ENCODE results near the gene SUN5.
"Not testable (repeated sequence)": the region's sequence is repeated elsewhere in the genome, so short reads cannot be mapped to it uniquely, and the experiment has no call there.

Gene SUN5

GRCh38 chr20:32960849-32961731, 43.1 kb downstream of the SUN5 start:
- DNase-seq, result no peak

DNA sequence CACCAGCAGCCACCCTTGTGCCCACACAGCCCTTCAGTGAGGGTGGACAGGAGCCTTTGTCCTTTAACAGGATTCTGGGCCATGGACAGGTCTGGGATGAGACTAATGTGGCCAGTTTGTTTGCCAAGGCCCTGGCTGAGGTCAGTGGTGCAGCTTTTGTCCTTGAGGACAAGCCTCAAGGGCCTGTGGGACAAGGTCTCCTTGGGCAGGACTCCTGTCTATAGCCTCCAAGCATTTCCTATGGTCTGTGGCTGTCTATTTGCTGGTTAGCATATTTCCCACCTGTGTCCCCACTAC, 44.1 kb downstream of the SUN5 start:
- DNase-seq, result no peak

DNA sequence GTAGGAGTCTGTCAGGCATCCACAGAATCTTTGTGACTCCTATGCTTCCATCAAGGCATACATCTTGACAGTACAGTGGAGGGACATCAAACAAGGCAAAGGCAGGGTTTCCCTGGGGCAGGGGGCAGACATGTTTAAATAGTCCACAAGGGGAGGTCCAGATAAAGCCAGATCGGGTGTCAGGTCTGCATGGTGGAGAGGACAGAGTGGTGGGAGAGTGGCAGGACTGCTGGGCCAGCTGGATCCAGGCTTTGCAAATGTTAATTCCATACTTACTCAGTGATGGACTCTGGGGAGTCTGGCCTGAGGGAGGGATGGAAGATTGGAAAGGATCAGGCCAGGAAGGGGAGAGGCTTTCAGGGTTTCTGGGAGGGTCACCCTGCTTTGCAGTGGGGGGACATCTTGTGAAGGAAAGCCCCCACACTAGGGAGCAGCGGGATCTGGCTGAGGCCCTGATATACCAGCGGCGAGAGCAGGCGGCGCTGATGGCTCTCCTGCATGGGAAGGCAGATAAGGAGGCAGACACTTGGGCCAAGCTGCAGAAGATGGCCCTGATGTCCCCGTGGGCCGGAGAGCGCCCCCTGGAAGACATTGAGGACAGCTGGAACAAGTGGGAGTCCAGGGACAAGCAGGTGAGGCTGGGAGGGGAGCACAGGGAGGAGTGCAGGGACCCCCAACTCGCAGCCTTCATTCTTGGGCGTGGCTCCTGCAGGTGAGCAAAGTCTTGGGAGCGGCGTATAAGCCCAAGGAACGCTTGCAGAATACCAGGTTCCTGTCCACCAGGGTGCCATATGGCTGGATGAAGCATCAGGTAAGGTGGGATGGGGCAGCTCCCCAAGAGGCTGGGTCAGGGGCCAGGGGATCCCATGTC, 44.6 kb downstream of the SUN5 start:
- no peak for DNase-seq

- DNase-seq, result no peak
Measured at GRCh38 chr20:32958574-32958973, 45.7 kb downstream of the SUN5 start.

- no peak for DNase-seq
Measured at GRCh38 chr20:32957459-32957858, 46.8 kb downstream of the SUN5 start.

DNA sequence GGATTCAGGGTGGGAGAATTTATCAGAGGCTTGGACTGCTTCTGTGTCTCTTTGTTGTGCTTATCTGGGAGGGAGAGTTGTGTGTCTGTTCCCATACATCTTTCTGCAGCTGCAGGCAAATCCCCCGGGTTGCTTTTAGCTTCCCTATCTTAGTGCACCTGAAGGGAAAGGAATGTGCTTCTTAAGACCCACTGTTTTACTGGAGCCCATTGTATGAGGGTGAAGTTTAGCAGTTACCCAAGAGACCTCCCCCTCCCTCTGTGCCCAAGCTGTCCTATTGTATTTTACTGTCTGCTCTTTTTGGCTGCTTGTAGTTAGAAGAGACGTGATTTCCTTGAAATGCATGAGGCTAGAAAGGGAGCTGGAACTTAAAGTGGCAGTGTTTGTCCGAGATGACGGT, 53.7 kb downstream of the SUN5 start:
- not testable (repeated sequence) for DNase-seq

DNA sequence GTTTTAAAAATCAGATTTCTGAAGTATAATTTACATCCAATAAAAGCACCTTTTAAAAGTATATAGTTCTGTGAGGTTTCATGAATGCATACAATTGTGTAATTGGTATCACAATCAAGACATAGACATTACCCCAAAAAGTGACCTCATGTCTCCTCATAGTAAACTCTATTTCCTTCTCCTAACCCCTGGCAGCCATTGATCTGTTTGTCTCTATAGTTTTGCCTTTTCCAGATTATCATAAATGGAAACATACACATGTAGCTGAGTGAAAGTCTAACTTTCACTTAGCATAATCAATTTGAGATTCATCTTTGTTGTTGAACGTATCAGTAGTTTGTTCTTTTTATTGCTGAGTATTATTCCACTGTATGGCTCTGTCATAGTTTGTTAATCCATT, 57.6 kb downstream of the SUN5 start:
- no peak for DNase-seq

- DNase-seq, result no peak
Measured at GRCh38 chr20:32945710-32946221, 58.5 kb downstream of the SUN5 start.

- no peak for DNase-seq
Measured at GRCh38 chr20:32943490-32944052, 60.7 kb downstream of the SUN5 start.

- DNase-seq, result no peak
Measured at GRCh38 chr20:32941155-32941885, 62.9 kb downstream of the SUN5 start.

- DNase-seq, result no peak
Measured at GRCh38 chr20:32934580-32934979, 69.7 kb downstream of the SUN5 start.
